ENCODE results near the gene ARHGDIG.

DNA sequence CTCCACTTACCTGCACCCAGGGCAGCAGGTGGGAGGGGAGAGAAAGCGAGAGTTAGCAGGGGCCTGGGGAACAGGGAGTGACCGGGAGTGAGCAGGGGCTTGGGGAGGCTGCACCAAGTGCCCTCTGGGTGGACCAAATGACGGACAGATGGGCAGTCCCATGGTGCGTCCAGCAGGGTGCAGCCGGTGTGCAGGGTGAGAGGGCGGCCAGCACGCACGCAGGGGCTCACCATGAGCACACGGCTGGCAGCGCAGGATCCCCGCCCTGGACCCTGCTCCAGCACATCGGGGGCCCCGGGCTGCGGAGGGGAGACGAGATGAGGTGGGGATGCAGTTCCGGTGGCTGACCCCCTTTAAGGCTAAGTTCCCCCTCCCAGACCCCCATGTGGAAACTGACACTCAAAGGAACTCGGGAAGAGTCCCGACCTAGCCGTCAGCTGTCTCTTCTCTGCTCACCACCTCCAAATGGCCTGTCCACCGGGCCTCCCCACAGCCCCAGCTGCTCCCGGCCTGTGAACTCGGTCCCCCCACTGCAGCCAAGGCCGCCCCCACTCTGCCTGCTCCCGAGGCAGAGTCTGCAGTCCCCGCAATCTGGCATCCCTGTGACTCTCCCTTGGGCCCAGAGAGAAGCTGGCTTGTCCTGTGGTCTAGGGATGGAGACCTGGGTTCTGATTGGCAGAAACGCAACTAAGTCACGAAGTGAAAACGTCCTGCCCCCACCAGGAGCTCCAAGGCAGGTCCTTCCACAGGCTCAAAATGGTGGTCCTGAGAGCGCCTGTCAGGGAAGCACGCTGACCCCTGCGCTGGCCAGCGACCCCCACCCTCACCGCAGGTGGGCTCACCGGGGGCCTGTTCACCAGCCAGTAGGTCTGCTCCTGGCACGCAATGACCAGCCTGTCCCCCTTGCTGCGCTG is 7.5 kb upstream of the ARHGDIG start:
- TF ChIP-seq POLR2A (IDR thresholded peaks at IDR 0.05) = no peak
- TF ChIP-seq, protein P1, sequence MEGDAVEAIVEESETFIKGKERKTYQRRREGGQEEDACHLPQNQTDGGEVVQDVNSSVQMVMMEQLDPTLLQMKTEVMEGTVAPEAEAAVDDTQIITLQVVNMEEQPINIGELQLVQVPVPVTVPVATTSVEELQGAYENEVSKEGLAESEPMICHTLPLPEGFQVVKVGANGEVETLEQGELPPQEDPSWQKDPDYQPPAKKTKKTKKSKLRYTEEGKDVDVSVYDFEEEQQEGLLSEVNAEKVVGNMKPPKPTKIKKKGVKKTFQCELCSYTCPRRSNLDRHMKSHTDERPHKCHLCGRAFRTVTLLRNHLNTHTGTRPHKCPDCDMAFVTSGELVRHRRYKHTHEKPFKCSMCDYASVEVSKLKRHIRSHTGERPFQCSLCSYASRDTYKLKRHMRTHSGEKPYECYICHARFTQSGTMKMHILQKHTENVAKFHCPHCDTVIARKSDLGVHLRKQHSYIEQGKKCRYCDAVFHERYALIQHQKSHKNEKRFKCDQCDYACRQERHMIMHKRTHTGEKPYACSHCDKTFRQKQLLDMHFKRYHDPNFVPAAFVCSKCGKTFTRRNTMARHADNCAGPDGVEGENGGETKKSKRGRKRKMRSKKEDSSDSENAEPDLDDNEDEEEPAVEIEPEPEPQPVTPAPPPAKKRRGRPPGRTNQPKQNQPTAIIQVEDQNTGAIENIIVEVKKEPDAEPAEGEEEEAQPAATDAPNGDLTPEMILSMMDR (IDR thresholded peaks at IDR 0.05) = no peak

All from right lobe of liver (tissue), 4 donors.